Measurements from ENCODE around the gene KDELR3.

The KDELR3 gene

DNA sequence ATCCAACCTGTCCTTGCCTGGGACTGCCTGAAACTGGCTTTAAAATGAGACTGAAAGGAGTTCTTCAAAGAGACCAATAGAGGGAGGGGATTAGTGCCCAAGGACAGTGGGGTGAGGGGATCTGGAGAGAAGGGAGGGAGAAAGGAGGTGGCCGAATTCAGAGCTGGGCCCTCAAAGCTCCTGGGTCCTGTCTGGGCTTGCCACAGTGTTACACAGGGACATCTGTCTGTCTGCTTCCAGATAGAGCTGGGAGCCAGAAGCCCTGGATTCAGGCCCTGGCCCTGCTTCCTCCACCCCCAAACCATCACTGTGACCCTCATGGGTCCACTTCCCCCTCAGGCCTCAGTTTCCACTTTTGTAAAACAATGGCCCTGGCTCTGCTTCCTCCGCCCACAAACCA is 16.5 kb upstream of the KDELR3 start:
- in situ Hi-C loops (cut with MboI; ENCODE audit: low sequenced_read_pairs, unreplicated experiment) = no loop called here
- DNase-seq (ENCODE audit: low spot score) = no peak
- TF ChIP-seq CTCF (IDR thresholded peaks at IDR 0.05; ENCODE audit: borderline replicate concordance, control extremely low read depth, extremely low read depth, insufficient read depth, missing control alignments) = no peak

GRCh38 chr22:38451864-38452263 is 16.0 kb upstream of the KDELR3 start:
- TF ChIP-seq CTCF (IDR thresholded peaks at IDR 0.05; ENCODE audit: borderline replicate concordance, control extremely low read depth, extremely low read depth, insufficient read depth, missing control alignments) = no peak
- no peak for DNase-seq (ENCODE audit: low spot score)
- in situ Hi-C loops (cut with MboI; ENCODE audit: low sequenced_read_pairs, unreplicated experiment) = no loop called here

GRCh38 chr22:38452373-38453065 is 15.4 kb upstream of the KDELR3 start:
- DNase-seq (ENCODE audit: low spot score) = no peak
- in situ Hi-C loops (cut with MboI; ENCODE audit: low sequenced_read_pairs, unreplicated experiment) = no loop called here
- no peak for TF ChIP-seq CTCF (IDR thresholded peaks at IDR 0.05; ENCODE audit: borderline replicate concordance, control extremely low read depth, extremely low read depth, insufficient read depth, missing control alignments)

DNA sequence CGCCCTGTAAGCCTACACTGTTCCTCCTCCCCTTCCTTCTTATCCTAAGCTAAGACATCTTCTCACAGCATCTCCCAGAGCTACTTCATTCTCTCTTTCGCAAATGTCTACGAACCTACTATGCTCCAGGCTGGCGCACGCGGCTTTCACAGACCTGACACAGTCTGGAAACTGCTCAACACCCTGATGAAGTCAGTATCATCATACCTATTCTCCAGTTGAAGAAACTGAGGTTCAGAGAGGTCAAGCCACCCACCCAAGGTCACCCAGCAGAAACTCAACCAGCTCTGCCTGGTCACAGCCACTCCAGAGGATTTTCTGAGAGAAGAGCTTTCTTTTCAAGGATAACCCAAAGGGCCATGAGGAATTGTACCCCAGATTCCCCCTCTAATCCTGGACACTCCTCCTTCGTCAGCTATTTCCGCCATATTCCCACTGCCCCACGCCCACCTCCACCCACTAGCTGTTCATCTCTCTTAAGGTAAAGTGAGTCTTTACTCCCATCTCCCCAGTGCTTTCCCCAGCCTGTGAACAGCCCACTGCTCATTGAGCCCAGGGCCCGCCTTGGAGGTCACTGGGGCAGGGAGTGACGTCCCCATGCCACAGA is 14.7 kb upstream of the KDELR3 start:
- no peak for DNase-seq (ENCODE audit: low spot score)
- no peak for TF ChIP-seq CTCF (IDR thresholded peaks at IDR 0.05; ENCODE audit: borderline replicate concordance, control extremely low read depth, extremely low read depth, insufficient read depth, missing control alignments)
- in situ Hi-C loops (cut with MboI; ENCODE audit: low sequenced_read_pairs, unreplicated experiment) = no loop called here

- no peak for TF ChIP-seq CTCF (IDR thresholded peaks at IDR 0.05; ENCODE audit: borderline replicate concordance, control extremely low read depth, extremely low read depth, insufficient read depth, missing control alignments)
- in situ Hi-C loops (cut with MboI; ENCODE audit: low sequenced_read_pairs, unreplicated experiment) = no loop called here
- DNase-seq (ENCODE audit: low spot score) = no peak
Measured at GRCh38 chr22:38453996-38454352, 13.9 kb upstream of the KDELR3 start.

GRCh38 chr22:38454353-38455075 is 13.4 kb upstream of the KDELR3 start:
- TF ChIP-seq CTCF (IDR thresholded peaks at IDR 0.05; ENCODE audit: borderline replicate concordance, control extremely low read depth, extremely low read depth, insufficient read depth, missing control alignments) = no peak
- peak; percentile 70 for DNase-seq (ENCODE audit: low spot score)
- in situ Hi-C loops (cut with MboI; ENCODE audit: low sequenced_read_pairs, unreplicated experiment) = no loop called here

Data from GM13976 (cell line).